Head of caudate nucleus (tissue), 42 donors: Measurements from ENCODE around the gene SEPHS1.
"Not testable (repeated sequence)": the region's sequence is repeated elsewhere in the genome, so short reads cannot be mapped to it uniquely, and the experiment has no call there.

Experiments used
- DNase-seq, 42 donors: peaks; one replicate each; pipeline versions ENCODE4 v3.0.0 to v3.0.0-alpha.2; 2020 to 2021; ENCODE audit warnings: mixed read lengths in 7 of 42
- intact Hi-C: fragments of 100-400 bp; cut with DNase I; formaldehyde crosslinking; loops from one replicate; pipeline ENCODE4 v1.15.0; 2022

Gene SEPHS1

GRCh38 chr10:13337128-13337826 is 10.8 kb downstream of the SEPHS1 start:
- intact Hi-C loops, result no loop called here
- DNase-seq, result no peak

GRCh38 chr10:13335881-13336280 is 12.2 kb downstream of the SEPHS1 start:
- intact Hi-C loops, result no loop called here
- no peak for DNase-seq

DNA sequence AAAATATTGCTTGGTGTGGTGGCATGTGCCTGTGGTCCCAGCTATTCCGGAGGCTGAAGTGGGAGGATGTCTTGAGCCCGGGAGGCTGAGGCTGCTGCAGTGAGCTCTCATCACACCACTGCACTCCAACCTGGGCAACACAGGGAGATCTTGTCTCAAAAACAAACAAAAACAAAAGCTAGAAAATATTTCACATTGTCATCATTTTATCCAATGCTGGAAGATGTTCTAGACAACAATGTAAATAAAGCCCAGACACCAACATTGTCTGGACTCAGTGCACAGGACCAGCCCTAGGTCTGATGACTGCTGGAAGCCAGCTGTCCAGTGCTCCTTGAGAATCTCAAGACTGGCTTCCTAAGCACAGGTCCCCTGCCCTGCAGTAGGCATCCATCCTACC is 13.5 kb downstream of the SEPHS1 start:
- no peak for DNase-seq
- intact Hi-C loops, result no loop called here

GRCh38 chr10:13331646-13332045 is 16.4 kb downstream of the SEPHS1 start:
- intact Hi-C loops, result no loop called here

GRCh38 chr10:13330980-13331379 is 17.1 kb downstream of the SEPHS1 start:
- intact Hi-C loops, DNase-seq: not testable (repeated sequence)

More at GRCh38 chr10:13331646-13332045, 16.4 kb downstream of the SEPHS1 start:
- DNase-seq, result no peak

DNA sequence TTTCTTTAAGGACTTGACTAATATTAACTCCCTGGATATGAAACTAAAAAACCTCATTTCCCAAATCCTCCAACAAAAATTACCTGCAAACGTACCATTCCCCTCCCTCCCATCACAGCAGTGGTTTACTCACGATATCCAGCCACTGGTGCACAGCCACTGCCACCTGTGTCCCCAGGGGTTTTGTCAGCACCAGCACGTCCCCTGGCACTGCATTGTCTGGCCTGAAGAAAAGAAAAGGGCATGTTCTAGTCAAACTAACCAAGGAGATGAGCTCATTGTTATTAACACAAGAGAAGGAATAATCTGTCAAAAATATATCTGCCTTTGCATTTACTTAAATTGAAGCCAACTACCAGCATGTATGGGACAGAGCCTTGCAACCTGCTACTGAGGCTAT is 18.5 kb downstream of the SEPHS1 start:
- DNase-seq, result no peak
- intact Hi-C loops, result no loop called here

DNA sequence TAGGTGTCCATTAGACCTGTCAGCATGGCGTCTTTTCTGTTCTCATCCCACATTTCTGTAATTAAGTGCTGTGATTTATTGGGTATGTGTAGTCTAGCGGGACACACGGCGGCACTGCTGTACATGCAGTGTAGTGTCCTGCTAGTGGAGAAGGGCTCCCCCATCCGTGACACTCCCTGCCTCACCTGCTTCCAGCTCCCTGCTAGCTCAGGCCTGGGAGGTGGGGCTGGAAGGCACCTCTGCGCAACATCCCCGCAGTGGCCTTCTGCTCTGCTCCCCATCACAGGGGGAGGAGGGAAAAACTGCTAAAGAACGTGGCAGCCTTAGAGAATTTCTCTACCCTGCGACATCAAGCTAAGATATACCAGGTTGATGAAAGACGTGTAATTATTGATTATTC is 19.5 kb downstream of the SEPHS1 start:
- no peak for DNase-seq
- intact Hi-C loops, result no loop called here

DNA sequence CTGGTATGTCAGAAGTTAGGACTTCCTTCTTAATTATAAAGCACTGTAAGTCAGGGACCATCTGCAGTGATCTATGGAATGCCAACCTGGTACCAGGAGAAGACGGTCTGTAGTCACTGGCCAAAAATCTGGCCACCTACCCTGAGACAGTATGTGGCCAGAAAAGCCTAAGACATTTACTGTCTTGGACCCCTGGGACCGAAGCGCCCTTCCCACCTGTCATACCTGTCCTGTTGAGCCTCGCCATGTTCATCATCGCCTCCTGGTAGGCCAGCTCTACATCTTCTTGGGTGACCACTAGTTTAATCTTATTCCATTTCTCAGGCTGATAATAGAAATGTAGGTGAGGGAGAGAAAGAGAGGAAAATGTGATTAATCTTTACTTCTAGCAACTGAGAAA is 20.0 kb downstream of the SEPHS1 start:
- intact Hi-C loops, result no loop called here
- DNase-seq, result no peak

DNA sequence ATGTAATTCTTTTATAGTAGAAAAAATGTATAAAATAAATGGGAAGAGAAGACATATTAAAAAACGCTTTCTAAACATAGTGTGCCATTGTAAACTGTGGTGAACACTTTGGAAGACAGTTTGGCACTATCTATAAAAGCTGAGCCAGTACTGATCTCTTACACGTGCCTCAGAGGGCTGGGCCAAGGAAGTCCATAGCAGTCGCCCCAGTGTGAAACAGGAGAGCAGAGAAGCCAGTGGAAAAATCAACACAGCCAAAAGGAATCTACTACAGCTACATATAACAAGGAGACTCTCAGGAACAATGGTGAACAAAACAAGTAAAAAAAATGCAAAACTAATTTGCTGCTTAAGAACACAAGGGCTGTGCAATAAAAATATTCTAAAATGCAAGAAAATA is 20.6 kb downstream of the SEPHS1 start:
- intact Hi-C loops, result no loop called here
- DNase-seq, result no peak

DNA sequence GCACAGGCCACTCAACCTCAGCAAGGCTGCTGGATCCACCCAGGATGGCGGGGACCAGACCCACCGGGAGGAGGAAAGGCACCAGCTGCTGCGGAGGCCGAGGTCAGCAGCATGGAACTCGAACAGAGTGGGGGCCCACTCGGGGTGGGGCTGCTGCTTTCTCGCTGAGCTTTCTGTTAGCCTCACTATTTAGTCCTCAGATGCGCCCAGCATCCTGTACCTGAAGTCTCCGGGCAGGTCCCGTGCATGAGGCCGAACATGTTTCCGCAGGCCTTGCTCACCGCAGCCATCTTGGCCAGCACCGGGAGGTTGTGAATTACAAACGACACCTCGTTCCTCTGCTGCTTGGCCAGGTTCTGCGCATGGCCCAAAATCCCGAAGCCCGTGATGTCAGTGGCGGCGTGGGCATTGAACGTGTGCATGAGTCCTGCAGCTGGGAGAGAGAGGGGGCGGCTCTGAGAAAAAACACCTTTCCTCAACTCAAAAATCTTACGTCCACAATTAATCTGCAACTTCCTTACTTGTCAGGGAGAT is 25.4 kb downstream of the SEPHS1 start:
- intact Hi-C loops, result no loop called here
- no peak for DNase-seq

- DNase-seq, result no peak
- intact Hi-C loops, result no loop called here
Measured at GRCh38 chr10:13321576-13321975, 26.5 kb downstream of the SEPHS1 start.

GRCh38 chr10:13319166-13319565 is 28.9 kb downstream of the SEPHS1 start:
- intact Hi-C loops, result no loop called here
- DNase-seq, result no peak

DNA sequence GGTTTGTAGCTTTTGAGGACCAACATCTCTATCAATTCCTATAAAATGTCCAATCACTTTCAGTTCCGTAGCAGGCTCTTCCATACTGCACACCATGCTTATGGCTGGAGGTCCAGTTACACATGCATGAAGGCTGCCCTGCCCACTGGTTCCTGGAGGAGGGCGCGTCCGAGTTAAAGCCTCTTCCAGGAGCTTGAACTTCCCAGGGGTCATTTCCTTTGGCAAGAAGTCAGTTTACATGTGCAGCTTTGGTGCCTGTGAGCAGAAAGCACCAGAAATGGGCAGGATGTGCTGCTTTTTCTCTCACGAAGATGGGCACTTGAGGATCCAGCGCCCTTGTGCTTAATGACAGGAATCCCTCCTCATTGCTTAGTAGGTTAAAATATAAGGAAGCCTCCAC is 30.6 kb downstream of the SEPHS1 start:
- intact Hi-C loops, result no loop called here
- no peak for DNase-seq

DNA sequence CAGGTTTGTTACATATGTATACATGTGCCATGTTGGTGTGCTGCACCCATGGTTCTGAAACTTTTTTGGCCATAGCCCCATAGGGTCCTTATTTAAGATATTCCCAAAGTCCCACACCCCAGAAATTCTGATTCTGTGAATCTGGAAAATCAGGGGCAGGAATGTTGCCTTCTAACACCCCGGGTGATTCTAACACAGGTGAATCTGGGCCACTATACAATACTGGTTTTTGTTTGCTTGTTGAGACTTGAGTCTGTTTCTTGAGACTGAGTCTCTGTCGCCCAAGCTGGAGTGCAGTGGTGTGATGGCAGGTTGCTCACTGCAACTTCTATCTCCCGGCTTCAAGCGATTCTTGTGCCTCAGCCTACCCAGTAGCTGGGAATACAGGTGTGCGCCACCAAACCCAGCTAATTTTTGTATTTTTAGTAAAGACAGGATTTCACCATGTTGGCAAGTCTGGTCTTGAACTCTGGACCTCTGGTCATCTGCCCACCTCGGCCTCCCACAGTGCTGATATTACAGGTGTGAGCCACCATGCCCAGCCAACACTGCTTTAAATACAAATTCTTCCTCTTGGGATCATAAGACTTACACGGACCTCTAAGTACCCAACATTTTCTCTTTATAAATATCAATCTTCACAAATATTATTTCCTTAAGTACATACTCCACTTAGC is 31.3 kb downstream of the SEPHS1 start:
- DNase-seq, result no peak
- intact Hi-C loops, result no loop called here

DNA sequence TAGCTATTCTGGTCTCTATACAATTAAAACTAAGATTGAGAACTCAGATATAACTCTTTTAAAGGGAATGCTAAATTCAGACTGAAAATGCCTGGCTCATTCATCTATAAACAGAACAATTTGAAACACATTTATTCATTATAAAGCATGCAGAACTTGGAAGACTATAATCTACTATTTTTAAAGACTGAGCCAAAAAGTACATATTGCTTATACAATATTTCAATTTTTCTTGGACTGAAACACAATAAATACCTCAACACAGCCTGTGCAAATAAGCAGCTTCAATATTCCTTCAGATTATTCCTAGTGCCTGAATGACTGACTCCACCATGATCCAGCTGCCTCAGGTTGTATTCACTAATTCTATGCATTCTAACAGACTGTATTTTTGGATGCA is 32.7 kb downstream of the SEPHS1 start:
- no peak for DNase-seq
- intact Hi-C loops, result no loop called here

DNA sequence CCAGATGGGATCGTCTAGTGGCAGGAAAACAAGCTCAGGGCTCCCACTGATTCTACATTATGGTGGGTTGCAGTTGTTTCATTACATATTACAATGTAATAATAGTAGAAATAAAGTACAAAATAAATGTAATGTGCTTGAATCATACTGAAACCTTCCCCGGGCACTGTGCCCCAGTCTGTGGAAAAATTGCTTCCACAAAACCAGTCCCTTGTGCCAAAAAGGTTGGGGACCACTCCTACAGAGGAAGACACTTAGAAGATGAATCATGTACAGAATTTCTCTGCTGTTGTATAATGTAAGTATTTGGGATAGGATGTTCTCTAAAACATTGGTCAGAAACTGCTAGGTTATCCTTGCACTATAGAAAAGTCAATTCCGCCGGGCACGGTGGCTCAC is 36.9 kb downstream of the SEPHS1 start:
- DNase-seq, result no peak

DNA sequence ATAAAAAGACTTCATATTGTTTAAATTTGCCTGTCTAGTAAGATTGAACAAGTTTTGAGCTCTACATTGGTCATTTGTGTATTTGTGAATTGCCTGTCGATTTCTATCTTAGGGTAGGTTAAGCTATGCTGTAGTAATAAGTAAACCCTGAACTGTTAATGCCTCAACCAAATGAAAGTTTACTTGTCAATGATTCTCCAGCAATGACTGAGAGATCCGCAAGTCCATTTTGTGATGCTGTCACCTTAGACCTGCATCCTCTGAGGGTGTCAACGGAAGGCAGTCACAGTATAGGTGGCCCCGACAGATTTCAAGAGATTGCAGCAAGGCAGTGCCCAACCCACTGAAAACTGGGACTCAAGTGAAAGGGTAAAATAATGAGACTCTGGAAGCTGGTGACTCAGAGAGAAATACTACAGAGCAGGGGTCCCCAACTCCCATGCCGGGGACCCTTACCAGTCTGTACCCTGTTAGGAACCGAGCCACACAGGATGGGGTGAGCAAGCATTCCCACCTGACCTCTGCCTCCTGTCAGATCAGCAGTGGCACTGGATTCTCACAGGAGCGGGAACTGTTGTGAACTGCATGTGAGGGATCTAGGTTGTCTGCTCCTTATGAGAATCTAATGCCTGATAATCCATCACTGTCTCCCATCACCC is 37.4 kb downstream of the SEPHS1 start:
- intact Hi-C loops, result no loop called here
- DNase-seq, result no peak

More for the DNA sequence above, 36.9 kb downstream of the SEPHS1 start:
- intact Hi-C loops, result no loop called here

GRCh38 chr10:13309792-13310191 is 38.3 kb downstream of the SEPHS1 start:
- DNase-seq, result no peak
- intact Hi-C loops, result no loop called here

DNA sequence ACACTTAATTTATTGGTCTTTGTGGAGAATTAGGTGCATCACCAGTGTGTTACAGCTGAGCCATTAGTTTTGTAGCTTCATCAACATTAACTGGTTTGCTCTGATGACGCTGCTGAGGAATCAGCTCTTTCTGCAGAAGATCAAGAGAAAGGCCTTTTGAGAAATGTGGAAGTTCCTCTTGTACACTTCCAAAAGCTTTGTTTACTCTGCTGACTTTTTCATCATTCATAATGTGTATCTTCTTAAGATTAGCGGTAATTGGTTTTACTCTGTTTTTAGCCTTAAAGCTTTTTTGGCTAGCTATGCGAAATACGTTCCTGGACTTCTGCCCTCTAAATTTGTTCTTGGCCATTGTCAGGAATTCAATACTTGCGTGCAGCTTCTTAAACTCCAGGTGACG is 40.0 kb downstream of the SEPHS1 start:
- DNase-seq, result no peak
- intact Hi-C loops, result no loop called here

- DNase-seq, result no peak
- intact Hi-C loops, result no loop called here
Measured at GRCh38 chr10:13306103-13306502, 42.0 kb downstream of the SEPHS1 start.
